ENCODE data around the gene ELOA.
"Not testable (repeated sequence)": the region's sequence is repeated elsewhere in the genome, so short reads cannot be mapped to it uniquely, and the experiment has no call there.

The ELOA gene

DNA sequence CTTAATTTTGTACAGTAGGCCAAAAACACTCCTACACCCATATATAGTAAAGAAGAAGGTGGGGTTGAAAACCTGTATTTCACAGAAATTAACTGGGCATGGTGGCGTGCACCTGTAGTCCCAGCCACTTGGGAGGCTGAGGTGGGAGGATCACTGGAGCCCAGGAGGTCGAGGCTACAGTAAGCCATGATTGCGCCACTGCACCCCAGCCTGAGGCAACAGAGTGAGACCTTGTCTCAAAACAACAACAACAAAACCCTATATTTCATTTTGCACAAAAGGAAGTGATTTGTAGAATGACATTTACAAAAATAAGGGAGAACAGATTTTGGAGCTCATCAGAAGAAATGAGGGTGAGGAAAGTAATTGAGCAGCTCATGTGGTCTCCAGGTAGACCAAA lies 45.4 kb downstream of the ELOA start:
- TF ChIP-seq, protein P1, sequence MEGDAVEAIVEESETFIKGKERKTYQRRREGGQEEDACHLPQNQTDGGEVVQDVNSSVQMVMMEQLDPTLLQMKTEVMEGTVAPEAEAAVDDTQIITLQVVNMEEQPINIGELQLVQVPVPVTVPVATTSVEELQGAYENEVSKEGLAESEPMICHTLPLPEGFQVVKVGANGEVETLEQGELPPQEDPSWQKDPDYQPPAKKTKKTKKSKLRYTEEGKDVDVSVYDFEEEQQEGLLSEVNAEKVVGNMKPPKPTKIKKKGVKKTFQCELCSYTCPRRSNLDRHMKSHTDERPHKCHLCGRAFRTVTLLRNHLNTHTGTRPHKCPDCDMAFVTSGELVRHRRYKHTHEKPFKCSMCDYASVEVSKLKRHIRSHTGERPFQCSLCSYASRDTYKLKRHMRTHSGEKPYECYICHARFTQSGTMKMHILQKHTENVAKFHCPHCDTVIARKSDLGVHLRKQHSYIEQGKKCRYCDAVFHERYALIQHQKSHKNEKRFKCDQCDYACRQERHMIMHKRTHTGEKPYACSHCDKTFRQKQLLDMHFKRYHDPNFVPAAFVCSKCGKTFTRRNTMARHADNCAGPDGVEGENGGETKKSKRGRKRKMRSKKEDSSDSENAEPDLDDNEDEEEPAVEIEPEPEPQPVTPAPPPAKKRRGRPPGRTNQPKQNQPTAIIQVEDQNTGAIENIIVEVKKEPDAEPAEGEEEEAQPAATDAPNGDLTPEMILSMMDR (conservative IDR thresholded peaks at IDR 0.05) = no peak
- TF ChIP-seq ZFX (IDR thresholded peaks at IDR 0.05) = no peak
- H3K27ac ChIP-seq = no peak overlapping the region

DNA sequence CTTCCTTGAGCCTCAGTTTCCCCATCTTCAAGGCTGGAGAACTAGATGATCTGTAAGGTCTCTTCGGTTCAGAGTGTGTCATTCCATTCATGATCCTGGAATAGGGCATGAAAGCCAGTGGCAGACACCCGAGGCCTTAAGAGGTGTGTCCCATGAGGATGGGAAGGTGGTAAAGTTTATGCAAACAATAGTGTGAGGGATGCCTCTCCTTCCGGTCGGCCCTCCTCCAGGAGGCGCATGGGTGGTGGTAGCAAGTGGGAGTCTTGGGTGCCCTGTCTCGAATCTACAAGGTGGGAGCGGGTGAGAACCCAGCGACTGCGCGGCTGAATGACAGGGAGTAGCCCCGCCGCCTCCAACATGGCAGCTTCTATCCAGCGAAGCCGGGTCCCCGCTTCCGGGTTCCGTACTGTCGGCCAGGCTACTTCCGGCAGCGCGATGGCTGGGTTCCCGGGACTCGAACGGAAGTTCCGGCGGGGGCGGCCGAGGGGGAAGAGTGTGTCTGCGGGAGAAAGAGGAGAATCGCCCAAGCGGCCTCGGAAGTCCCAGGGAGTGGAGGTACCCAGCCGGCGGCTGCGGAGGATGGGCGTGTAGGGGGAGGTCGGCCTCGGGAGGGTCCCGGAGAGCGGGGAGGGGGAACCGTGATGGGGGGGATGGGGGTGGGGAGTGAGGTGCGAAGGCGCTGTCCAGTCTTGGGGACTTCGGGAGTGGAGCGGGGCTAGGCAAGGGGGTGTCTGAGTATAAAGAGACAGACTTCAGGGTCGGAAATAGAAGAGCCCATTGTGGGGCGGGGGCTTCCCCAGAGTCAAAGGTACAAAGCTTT lies 47.6 kb downstream of the ELOA start, which contains the start of gene LYPLA2:
Gene LYPLA2, plus strand, starts transcription at position 450 of the 820 bp plus-strand sequence. CDS start 1,538 bp downstream, outside the sequence.
- H3K27ac ChIP-seq = peak within 1 kb of the TSS; percentile 81
- TF ChIP-seq ZFX (IDR thresholded peaks at IDR 0.05) = no peak
- TF ChIP-seq, protein P1 (conservative IDR thresholded peaks at IDR 0.05) = no peak

DNA sequence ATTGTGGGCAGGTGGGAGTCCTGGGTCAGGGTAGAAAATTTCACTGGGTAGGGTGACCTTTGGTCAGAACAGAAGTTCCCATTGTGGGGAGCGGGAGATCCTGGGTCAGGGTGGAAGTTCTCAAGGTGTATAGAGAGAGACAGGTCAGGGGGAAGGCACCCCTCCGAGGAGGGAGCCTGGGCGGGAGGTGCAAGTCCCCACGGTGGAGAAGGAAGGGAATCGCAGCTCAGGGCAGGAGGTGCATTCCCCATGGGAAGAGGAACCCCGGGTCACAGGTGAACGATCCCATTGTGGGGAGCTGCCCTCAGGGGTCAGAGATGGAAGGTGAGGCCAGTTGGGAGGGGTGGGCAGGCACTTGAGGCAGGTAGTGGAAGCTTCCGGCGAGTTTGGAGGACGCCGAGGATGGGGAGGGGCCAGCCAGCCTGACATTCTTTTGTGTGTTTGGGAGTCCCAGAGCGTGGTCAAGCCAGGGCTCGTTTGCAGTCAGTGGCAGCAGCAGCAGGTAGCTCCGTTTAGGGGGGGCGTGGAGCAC lies 48.3 kb downstream of the ELOA start:
- TF ChIP-seq, protein P1 (conservative IDR thresholded peaks at IDR 0.05) = no peak
- no peak for TF ChIP-seq ZFX (IDR thresholded peaks at IDR 0.05)
- H3K27ac ChIP-seq = peak overlapping the region; percentile 81

DNA sequence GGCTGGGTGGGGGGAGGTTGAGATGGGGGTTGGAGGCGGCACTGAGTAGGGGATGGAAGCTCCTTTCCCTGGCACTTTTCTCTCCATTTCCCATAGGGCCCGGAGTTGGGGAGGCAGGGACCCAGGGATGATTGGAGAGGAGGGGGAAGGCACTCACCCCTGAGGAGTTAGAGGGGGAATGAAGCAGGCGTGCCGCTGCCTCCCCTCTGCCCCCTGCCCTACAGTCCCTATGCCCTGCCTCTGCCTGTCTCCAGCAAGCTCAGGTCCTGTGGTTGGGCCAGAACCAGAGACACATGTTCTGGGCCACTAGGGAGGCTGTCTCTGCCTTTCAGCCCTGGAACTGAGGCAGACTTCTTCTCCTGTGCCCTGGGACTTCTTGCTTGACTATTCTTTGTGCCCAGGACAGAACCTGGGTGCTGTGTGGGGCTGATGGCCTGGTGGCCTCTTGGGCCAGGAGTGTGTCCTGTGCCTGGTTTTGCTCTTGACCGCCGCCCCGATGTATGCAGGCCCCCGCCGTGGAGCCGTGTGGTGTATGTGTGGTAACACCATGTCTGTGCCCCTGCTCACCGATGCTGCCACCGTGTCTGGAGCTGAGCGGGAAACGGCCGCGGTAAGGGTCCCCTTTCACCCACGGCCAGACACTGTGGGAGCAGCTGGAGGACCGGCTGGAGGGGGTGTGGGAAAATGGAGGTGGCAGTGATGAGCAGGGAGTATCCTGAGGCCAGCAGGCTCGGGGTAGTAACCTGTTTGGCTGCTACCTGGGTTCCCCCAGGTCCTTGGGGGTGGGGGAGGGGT lies 49.1 kb downstream of the ELOA start:
- H3K27ac ChIP-seq = peak overlapping the region; percentile 81
- TF ChIP-seq ZFX (IDR thresholded peaks at IDR 0.05) = no peak
- TF ChIP-seq, protein P1 (conservative IDR thresholded peaks at IDR 0.05) = no peak

DNA sequence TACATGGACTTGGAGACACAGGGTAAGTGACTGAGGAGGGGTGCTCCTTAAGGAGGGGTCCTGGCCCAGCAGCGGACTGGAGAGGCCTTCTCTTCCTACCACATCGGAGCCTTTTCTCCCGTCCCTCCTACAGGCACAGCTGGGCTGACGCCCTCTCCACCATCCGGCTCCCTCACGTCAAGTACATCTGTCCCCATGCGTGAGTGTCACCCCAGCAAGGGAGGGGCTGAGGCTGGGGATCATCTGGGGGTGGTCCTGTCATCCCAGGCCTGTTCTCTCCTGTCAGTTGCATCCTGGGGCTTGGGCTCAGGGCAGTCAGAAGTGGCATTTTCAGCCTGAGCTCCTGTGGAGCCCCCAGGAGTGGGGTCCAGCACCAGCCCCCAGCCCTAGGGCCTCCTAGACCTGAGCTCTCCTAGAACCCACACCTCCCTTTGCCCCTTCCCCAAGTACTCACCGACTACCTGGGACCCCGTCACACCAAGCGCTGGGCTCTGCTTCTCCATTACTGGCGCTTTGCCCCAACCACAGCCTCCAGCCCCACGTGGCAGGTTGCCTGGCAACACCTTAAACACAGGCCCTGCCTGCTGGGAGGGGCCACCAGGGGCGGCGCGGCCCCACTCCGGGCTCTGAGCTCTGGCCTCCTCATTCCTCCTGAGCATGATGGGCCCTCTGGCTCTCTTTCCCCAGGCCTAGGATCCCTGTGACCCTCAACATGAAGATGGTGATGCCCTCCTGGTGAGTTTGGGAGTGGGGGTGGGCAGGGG lies 49.9 kb downstream of the ELOA start:
- no peak for TF ChIP-seq ZFX (IDR thresholded peaks at IDR 0.05)
- TF ChIP-seq, protein P1 (conservative IDR thresholded peaks at IDR 0.05) = no peak
- no peak overlapping the region; the same call in 1 of the 2 replicates for H3K27ac ChIP-seq

DNA sequence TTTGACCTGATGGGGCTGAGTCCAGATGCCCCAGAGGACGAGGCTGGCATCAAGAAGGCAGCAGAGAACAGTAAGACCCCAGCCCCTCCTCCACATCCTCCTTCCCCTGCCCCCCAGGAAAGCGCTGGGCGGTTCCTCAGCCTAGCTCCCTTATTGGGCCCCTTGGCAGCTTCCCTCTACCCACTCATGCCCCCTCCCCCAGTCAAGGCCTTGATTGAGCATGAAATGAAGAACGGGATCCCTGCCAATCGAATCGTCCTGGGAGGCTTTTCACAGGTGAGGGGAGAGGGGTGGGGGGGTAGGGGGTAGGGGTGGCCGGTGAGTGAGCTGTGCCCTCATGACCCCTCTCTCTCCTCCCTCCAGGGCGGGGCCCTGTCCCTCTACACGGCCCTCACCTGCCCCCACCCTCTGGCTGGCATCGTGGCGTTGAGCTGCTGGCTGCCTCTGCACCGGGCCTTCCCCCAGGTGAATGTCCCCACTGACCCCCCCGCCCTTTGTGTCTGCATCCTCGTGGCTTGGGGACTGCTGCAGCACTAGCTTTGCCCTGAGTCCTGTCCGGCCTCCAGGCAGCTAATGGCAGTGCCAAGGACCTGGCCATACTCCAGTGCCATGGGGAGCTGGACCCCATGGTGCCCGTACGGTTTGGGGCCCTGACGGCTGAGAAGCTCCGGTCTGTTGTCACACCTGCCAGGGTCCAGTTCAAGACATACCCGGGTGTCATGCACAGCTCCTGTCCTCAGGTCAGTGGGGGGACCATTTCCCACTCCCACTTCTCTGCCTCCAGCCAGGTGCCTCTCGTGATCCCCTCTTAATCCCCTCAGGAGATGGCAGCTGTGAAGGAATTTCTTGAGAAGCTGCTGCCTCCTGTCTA lies 50.8 kb downstream of the ELOA start:
- no peak overlapping the region for H3K27ac ChIP-seq
- TF ChIP-seq ZFX (IDR thresholded peaks at IDR 0.05) = no peak

DNA sequence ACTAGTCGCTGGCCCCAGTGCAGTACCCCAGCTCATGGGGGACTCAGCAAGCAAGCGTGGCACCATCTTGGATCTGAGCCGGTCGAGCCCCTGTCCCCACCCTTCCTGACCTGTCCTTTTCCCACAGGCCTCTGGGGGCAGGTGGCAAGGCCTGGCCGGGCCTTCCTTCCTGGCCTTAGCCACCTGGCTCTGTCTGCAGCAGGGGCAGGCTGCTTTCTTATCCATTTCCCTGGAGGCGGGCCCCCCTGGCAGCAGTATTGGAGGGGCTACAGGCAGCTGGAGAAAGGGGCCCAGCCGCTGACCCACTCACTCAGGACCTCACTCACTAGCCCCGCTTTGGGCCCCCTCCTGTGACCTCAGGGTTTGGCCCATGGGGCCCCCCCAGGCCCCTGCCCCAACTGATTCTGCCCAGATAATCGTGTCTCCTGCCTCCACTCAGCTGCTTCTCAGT lies 51.5 kb downstream of the ELOA start:
- H3K27ac ChIP-seq = not testable (repeated sequence)

Data from C4-2B (cell line).